ENCODE data around the gene RSBN1.
"Not testable (repeated sequence)": the region's sequence is repeated elsewhere in the genome, so short reads cannot be mapped to it uniquely, and the experiment has no call there.

RSBN1 gene

DNA sequence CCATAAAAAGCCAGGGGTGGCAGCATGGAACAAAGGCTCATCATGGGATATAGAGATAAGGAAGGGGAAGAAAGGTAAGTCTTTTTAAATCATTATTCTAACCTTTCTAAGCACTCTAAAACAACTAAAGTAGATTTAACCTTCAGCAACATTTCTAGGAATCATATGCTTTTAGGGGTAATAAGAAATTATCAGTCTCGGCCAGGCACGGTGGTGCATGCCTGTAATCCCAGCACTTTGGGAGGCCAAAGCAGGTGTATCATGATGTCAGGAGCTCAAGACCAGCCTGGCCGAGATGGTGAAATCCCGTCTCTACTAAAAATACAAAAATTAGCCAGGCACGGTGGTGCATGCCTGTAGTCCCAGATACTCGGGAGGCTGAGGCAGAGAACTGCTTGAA, 32.7 kb downstream of the RSBN1 start:
- no peak for DNase-seq

DNA sequence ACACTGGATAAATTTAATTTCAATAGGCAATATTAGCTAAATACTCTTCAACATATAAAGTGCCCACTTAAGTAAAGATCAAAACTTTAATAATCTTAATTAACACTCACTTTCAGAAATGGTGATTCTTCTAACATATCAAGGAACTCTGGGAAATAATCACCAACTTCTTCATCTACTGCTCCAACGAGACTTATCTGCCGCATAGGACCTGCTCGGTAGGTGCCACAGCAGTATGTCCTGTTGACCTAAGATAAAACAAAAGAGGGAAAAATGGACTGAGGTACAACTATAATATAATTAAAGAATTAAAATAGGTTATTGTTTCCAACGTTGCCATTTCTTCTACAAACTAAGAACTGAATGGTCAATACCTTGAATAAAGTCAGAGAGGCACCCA, 34.7 kb downstream of the RSBN1 start:
- DNase-seq = no peak

DNA sequence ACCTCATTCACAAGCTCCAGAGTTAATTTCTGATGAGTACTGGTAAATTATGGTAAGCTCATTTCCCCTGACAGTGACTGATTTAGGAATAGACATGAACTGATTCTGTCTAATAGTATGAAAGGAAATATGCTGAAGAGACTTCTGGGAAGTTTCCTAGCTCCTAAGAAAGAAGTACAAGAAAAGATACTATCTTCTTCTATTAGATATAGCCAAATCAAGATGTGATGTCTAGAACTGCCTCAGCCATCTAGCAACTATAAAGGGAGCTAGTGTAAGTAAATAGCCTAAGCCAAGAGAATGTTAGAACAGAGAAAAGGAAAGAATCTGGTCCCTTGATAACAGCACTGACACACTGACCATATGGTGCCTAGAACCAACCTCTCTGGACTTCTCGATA, 42.2 kb downstream of the RSBN1 start:
- no peak for DNase-seq

DNA sequence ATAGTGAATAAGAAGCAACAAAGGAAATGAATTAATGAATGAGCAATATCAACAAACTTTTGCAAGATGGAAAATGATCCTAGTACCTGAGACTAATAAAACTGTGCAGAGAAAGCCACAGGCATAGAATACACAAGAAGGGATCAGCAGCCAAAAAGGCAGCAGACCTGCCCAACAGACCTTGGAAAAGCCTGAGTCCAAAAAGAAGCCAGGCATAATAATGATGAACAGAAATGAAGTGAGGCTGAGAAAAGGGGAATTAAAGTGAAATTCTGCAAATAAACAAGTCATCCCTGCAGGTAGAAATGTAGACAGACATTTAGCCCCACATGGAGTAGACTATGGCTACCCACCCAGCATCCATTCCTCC, 42.7 kb downstream of the RSBN1 start:
- no peak for DNase-seq

DNA sequence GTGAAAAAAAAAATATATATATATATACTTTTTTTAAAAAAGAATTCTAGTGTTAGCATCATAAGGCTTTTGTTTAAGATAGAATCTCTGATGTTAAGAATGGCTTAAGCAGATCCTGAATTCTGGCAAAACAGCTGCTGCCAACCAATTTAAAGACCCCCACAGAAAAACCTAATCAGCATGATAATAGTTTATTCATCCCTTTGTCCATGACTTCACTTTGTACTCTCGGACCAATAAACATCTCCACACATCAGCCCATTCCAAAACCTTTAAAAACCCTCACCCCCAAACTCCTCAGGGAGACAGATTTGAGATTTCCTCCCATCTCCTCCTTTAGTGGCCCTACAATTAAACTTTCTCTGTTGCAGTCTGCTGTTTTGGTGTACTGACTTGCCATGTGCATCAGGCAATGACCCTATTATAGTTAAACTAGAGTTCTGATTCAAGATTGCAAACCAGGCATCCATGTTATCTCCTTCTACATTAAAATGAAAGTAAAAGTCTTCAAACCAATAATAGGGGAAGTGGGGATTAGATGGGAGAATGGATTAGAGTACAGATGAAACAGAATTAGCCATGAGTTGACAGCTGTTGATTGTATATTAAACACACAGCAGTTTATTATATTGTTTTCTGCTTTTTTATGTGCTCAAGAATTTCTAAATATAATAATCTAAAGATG, 43.2 kb downstream of the RSBN1 start:
- no peak for DNase-seq

DNA sequence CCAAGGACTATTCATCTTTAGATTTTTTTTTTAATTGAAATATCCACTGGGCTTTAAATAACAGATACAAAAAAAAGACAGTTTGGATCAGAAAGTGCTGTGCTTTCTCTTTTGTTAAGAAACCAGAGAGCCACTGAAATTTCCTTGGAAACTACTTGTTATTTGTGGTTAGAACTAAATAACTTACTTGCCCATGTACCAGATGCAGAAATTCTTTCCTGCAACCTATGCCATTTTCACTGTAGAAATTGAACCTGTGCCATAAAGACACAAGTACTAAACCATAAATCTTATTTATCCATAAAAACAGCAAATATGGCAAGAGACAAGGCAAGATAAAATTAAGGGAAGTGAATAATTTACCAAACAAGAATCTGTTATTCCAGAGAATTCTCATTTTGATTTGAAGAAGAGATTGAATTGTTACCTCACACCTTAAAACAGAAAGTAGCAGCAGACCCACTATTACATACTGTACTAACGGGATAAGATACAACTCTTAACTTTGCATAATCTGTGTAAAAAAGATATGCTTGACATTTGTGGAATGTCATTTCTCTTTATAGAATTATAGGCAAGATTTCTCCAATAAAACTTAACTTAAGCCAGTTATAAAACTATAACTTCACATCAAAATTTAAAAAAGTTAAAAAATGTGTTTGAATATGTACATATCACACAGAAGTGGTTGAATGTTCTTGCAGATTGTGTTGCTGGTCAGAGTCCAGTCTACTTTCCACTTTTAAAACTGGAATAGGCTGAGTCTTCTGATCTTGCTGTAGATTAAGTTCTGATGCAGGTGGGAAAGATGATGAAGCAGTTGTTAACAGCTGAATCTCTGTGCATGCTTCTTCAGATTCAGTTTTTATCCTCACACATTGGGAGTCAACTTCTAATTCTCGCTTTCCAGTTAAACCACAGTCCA, 46.7 kb downstream of the RSBN1 start:
- DNase-seq = no peak

DNA sequence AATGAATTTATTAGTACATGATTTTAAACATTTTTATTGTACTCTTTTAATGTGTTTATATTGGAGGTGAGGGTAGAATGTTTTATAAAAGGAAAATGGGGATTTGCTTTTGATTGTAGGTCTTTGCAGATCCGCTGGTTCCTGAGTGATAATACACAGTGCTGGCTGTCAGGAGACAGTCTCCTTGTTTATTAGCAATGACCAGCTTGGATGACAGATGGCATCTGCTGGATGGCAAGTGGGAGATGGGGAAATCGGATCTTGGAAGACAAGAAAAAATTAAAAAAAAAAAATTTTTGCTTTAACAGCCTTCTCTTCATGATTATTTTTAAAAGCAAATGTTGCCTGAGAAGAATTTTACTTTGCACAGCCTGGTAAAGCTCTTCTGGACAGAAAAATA, 48.6 kb downstream of the RSBN1 start:
- peak; percentile 95 for DNase-seq

DNA sequence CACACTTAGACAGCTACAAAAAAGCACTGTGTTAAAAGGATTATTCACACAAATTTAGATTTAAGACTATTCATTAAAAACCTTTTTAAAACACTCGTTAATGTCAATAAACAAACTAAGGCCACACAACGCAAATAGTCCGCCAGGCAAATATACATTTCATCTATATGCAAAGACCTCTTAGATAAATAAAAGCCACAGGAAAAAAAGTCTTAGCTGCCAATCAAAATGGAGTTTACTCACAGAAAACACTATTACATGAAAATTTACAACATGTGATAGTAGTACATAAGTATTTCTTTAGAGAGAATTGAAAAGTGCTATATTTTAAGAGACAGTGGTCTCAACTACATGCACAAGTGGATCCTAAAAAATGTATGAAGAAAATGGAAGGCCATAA, 50.3 kb downstream of the RSBN1 start:
- DNase-seq = no peak

DNA sequence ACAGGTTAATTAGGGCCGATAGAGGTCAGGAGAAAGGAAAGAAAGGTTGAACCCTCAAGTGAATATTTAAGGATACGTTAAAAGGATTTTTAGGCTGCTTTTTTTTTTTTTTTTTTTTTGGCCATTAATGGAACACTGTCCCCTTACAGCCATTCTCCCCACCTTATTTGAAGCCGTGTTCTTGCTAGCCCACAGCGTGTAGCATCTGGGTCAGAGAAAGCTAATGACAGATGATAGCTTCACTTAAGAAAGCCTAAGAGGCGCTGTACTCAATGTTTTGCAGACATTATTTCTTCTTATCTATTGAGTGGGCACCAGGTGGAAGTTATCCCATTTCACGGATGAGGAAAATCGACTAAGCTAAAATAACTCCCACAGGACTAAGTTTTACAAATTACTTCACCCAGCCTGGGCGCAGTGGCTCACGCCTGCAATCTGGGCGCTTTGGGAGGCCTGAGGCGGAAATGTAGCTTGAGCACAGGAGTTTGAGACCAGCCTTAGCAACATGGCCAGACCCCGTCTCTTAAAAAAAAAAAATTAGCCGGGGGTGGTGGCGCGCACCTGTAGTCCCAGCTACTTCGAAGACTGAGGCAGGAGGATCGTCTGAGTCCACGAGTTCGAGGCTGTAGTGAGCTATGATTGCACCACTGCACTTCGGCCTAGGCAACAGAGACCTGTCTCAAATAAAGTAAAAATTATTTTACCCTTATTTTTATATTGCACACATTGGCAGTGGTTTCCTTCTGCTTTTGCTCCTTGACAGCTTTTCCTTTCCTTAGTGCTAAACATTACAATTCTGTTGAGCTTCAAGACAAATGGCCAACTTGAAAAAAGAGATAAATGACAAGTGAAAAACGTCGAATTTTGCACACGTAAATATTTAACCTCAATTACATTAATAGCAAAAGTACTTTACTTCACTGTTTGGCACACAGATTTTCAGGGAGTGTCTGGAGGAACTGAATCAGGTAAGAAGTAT, 51.9 kb downstream of the RSBN1 start:
- DNase-seq = no peak

DNA sequence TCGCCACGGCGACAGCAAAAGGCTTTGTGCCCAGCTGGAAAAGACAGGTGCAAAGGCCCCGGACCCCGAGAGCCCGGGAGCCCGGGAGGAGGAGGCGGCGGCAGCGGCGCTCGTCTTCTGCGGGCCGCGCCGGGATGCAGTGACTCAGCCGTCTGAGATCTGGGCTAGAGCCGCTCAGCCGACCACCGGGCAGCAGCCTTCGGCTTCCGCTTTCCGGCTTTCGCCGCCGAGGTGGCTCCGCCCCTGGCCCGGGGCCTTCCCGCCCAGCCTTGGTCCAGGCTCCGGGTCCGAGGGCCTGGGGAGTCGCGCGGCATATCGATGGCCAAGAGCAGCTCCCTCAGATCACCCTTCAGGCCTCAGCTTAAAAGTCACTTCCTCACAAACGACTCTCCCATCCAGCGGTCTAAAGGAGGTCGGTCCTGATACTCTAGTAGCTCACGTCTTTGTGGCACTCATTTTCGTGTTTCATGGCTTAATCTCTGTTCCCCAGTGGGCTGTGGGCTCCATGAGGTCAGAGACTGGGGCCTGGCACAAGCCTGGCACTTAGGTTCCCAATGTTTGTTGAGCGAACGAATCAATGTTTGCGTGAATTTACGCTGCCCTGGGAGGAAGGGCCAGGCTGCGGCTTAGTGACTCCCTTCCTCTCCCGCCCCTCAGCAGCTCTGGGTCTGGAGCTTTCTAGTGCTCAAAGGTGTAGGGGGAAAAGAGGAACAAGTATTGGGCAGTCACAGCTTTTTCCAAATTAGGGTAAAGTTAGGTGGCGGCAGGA, 52.8 kb downstream of the RSBN1 start, which contains the start of gene PHTF1:
Gene PHTF1, minus strand, starts transcription at position 154 of the 769 bp plus-strand sequence. CDS start 783 bp downstream, outside the sequence.
- DNase-seq = peak; percentile 56

DNA sequence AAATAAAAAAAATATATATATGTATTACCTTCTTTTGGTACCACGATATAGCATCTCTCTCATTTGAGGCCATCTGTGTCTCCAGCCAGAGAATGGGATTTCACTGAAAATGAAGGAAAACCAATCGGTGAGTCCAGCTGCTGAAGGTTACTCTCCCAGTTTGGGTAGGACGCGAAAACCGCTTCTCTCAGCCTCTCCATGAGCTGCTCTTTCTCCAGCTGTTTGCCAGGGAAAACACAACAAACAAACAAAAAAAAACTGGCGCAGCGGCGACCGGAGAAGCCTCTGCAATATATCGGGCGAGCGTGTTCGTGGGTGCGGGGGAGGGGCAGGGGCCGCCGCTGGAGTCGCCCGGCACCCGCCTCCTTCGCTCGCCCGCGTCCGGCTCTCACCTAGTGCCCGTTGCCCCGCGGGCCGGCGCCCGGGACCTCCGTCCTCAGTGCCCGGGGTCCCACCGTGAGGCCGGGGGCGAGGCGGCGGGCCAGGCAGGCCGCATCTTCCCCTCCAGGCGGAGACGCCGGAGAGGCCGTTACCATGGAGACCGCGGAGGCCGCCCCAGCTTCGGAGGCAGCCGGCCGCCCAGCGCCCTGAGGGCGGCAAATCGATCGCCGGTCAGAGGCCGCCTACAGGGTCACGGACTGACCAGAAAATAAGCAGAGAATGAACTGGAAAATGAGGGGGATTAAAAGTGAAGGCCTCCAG, 53.5 kb downstream of the RSBN1 start:
- peak; percentile 30 for DNase-seq

DNA sequence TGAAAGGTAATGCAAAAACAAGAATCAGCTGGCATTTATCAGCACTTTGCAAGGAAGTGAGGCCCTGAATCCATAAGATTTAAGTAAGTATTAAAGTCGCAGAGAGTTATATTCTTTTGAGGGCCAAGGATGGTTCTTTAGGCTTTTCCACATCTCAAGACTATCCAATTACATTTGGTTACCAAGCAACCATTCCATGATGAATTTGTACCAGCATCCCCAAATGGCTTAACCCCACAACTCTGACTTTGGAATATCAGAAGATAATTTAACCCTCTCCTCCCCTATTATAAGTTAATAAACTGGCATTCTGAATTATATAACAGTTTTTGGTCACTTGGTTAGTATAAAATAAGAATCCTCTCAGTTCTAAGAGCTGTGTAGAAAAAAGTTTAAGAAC, 55.8 kb downstream of the RSBN1 start:
- DNase-seq = no peak

DNA sequence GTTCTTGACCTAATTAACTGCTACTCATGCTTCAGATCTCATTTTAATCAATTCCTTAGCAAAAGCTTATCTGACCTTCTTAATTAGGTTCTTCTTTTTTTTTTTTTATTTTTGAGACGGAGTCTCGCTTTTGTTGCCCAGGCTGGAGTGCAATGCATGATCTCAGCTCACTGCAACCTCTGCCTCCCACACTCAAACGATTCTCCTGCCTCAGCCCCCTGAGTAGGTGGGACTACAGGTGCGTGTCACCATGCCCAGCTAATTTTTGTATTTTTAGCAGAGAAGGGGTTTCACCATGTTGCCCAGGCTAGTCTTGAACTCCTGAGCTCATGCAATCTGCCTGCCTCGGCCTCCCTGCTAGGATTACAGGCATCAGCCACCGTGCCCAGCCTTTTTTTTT, 58.9 kb downstream of the RSBN1 start:
- DNase-seq = not testable (repeated sequence)

DNA sequence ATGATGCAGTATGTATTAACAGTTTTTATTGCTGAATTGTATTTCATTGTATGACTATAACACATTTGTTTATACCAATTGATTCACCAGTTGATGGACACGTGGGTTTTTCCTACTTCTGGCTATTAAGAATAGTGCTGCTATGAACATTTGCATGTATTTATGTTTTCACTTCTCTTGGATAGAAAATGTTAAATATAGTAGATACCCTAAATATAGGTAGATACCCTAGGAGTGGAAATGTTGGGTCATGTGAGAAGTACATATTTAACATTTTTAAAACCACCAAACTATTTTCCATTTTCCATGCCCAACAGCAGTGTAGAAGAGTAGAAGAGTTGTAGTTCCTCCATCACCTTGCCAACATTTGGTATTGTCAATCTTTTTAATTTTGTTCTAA, 60.8 kb downstream of the RSBN1 start:
- no peak for DNase-seq

DNA sequence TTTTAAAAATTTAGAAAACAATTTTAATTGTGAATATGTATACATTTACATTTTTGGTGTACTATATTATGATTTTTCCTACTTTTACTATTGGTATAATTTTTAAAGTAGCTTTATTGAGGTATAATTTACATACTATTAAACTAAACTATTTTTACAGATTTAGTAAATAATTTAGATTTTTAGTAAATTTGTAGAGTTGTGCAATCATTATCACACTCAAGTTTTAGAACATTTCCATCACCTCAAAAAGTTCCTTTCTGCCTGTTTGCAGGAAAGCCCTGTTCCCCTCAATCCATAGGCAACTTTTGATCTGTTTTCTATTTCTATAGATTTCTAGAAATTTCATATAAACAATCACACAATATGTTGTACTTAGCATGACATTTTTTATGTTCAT, 61.2 kb downstream of the RSBN1 start:
- DNase-seq = no peak

DNA sequence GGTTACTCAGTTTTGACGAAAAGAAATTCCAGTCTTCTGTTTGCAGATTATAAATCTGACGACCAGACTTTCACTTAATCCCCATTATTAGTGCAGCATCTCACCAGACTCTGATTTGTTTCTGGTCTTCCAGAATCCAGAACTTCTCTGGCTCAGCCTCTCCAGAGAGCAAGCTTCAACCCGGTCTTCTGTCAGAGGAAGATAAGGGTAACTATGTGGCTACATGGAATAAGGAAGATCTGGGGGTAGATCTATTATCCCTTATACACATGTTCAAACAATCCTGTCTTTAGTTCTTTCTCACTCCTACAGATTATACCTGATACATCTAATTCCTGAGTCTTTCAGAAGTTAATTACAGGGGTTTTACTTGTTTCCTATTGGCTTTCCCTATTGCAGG, 62.9 kb downstream of the RSBN1 start:
- no peak for DNase-seq

DNA sequence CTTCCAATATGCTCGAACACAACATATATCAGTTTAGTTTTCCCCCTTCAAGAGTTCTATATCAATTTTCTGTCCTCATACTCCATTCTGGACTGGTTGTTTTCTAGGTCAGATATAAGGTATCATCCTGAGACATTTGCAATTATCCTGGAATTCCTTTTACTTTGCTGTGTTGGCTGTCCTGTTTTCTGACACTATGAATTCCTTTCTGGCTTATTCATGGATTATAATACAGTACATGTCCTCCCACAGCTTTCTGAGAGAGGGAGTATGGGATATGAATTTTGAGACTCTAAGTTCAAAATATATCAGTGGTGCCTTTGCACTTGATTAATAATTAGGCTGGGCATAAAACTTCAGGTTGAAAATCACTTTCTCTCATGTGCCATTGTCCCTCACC, 64.9 kb downstream of the RSBN1 start:
- no peak for DNase-seq

DNA sequence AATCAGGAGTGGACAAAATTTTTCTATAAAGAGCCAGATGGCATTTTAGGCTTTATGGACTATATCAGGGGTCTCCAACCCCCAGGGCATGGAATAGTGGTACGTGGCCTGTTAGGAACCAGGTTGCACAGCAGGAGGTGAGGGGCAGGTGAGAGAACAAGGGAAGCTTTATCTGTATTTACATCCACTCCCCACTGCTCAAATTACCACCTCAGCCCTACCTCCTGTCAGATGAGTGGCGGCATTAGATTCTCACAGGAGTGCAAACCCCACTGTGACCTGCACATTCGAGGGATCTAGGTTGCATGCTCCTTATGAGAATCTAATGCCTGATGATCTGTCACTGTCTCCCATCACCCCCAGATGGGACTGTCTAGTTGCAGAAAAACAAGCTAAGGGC, 66.9 kb downstream of the RSBN1 start:
- DNase-seq = no peak

DNA sequence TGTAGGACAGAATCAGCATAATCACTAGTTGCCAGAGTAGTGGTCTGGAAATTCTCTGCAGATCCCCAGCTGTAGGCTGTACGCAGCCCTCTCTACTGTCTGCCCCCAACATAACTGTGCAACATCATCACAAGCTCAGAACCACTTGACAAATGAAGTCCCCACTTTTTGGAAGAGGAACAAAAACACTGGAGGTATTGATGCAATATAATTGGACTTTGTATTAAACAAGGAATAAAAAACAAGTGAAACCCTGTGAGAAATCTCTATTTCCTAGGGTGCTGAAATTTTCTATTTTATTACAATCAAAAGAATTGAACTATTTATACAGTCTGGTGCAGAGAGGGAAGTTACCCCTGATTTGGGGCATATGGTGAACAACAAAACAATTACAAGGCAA, 68.2 kb downstream of the RSBN1 start:
- no peak for DNase-seq

DNA sequence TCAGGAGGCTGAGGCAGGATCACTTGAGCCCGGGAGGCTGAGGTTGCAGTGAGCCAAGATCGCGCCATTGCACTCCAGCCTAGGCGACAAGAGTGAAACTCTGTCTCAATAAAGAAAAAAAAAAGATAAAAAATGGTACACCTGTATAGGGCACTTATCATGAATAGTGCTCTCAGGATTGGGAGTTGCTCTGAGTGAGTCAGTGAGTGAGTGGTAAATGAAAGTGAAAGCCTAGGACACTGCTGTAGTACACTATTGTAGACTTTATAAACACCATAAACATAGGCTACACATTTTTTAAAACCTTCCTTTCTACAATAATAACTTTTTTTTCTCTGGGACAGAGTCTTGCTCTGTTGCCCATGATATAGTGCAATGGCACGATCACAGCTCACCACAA, 69.8 kb downstream of the RSBN1 start:
- DNase-seq = no peak

DNA sequence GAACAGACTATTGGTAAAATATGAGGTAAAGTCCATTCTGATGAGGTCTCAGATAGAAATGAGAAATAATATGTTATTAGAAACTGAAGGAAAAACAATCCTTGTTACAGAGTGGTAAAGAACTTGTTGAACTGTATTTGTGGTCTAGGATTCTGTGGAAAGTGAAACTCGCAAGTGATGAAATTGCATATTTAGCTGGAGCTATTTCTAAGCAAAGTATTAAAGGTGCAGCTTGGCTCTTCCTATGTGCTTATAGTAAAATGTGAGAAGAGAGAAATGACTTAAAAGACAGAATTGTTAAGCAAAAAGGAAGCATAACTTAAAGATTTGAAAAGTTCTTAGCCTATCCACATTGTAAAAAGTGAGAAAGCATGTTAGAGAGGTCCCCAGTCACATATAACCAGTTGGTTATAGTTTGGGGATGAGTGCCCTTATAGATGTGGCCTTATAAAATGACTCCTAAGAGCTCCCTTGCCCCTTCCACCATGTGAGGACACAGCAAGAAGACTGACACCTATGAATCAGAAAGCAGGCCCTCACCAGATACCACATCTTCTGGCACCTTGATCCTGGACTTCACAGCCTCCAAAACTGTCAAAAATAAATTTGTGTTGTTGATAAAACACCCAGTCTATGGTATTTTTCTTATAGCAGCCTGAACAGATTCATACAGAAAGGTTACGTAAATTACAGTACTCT, 77.8 kb downstream of the RSBN1 start:
- no peak for DNase-seq

Data from NCI-H1694 (cell line).